ENCODE measurements around the gene EIF3F. TPM values are rescaled to one million over a fixed set of nuclear protein-coding genes. Genes with fewer than 3 reads are reported as not detected.

The EIF3F gene
- total and polyA plus RNA-seq, 9 of the 15 experiments (the other 6 are each of a cell fraction or from before 2014, with no cell fraction given), result 50.1 to 259 (median 135) TPM

DNA sequence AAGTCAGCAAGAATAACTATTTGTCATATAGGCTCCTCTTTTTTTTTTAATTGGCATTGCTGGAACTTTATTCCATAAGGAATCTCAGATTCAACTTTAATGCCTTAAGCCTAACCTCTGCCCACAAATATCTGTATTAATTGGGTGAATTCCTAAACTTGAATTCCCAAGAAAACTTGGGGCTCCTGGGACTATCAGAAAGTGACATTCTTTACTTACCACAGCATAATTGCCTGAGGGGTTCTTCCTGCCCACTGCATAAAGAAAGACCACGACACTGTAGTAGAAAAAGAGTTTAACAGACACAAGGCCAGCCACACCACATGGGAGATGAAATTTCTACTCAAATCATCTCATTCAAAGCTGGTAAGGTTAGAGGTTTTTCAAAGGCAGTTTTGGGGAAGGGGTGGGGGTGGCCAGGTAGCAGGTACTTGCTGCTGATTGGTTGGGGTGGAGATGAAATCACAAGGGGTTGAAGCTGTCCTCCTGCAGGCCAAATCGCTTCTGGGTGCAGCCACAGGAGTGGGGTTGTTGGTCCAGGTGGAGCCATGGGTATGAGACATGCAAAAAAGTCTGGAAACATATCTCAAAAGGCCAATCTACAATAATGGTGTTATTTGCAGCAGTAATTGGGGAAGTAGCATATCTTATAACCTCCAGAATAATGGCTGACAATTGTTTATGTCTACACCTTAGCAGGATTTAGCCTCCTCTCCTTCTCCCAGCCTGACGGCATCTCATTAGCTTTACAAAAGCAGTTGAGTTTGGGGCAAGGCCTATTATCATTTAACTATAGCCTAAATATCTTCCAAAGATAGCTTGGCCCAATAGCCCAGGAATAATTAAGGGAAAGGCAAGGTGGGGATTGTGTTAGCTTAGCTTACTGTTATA, 17.1 kb upstream of the EIF3F start:
- Histone ChIP-seq H3K9me1 (ENCODE audit: control insufficient read depth, insufficient read depth, low read length) (no peaks in the 10 kb centered on the region), H3K4me1 (replicated peaks in 1 of 2; ENCODE audit: control insufficient read depth in 2 of 2, insufficient read depth in 2 of 2, low read length in 2 of 2) (no peaks in the 10 kb centered on the region), H3K4me3 (no peak overlapping the region), H3K27ac (ENCODE audit: extremely low read depth, low read depth, low read length) (no peak overlapping the region), H3K79me2 (ENCODE audit: control insufficient read depth, insufficient read depth, low read length) (no peaks in the 10 kb centered on the region), H3K27me3 (ENCODE audit: control insufficient read depth in 2 of 2, insufficient read depth in 2 of 2, low read length in 2 of 2) (no peaks in the 10 kb centered on the region), H3K9me3 (replicated peaks; ENCODE audit: control insufficient read depth, insufficient read depth, low read depth, low read length) (no peaks in the 10 kb centered on the region), H3K36me3 (ENCODE audit: control insufficient read depth, insufficient read depth, low read length) (no peaks in the 10 kb centered on the region), H2AFZ (ENCODE audit: low read depth, low read length) (no peak overlapping the region), H3K9ac (ENCODE audit: insufficient read depth in 1 of 2, low read depth in 2 of 2, low read length in 2 of 2) (no peak overlapping the region), H3K4me2 (ENCODE audit: insufficient read depth, low read length) (no peak overlapping the region), H4K20me1 (replicated peaks; ENCODE audit: control insufficient read depth, insufficient read depth, low read length) (no peaks in the 10 kb centered on the region)
- ChIA-PET POLR2A (no interaction called here), CTCF (ENCODE audit: low intra/inter-chr PET ratio) (no interaction called here)
- intact Hi-C loops (cut with micrococcal nuclease), result no loop called here
- 0% methylated on average over 3 of the region's 3 CpGs for WGBS (ENCODE audit: insufficient coverage, low coverage, missing lambda C conversion rate)
- no peak for FAIRE-seq
- in situ Hi-C loops (cut with MboI), result no loop called here
- no peak for ATAC-seq
- TF ChIP-seq, protein P1, sequence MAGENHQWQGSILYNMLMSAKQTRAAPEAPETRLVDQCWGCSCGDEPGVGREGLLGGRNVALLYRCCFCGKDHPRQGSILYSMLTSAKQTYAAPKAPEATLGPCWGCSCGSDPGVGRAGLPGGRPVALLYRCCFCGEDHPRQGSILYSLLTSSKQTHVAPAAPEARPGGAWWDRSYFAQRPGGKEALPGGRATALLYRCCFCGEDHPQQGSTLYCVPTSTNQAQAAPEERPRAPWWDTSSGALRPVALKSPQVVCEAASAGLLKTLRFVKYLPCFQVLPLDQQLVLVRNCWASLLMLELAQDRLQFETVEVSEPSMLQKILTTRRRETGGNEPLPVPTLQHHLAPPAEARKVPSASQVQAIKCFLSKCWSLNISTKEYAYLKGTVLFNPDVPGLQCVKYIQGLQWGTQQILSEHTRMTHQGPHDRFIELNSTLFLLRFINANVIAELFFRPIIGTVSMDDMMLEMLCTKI (IDR thresholded peaks at IDR 0.05; ENCODE audit: partially characterized antibody), result no peak
- TF ChIP-seq LCOR (CRISPR knock-in tag; IDR thresholded peaks at IDR 0.05) (no peak), ATF7 (IDR thresholded peaks at IDR 0.05) (no peak), SP1 (CRISPR knock-in tag; IDR thresholded peaks at IDR 0.05) (no peak), KLF6 (CRISPR knock-in tag; IDR thresholded peaks at IDR 0.05; ENCODE audit: borderline replicate concordance) (no peak), BCOR (IDR thresholded peaks at IDR 0.05) (no peak), RBBP5 (IDR thresholded peaks at IDR 0.05; ENCODE audit: borderline replicate concordance, insufficient read depth, low read length, poor library complexity, severe bottlenecking) (no peak), MAZ (CRISPR knock-in tag; conservative IDR thresholded peaks at IDR 0.05 in 1 of 2, IDR thresholded peaks at IDR 0.05 in 1 of 2) (no peak)
- TF ChIP-seq, protein P2, sequence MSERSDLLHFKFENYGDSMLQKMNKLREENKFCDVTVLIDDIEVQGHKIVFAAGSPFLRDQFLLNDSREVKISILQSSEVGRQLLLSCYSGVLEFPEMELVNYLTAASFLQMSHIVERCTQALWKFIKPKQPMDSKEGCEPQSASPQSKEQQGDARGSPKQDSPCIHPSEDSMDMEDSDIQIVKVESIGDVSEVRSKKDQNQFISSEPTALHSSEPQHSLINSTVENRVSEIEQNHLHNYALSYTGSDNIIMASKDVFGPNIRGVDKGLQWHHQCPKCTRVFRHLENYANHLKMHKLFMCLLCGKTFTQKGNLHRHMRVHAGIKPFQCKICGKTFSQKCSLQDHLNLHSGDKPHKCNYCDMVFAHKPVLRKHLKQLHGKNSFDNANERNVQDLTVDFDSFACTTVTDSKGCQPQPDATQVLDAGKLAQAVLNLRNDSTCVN (CRISPR knock-in tag; IDR thresholded peaks at IDR 0.05), result no peak
- TF ChIP-seq, protein P3, sequence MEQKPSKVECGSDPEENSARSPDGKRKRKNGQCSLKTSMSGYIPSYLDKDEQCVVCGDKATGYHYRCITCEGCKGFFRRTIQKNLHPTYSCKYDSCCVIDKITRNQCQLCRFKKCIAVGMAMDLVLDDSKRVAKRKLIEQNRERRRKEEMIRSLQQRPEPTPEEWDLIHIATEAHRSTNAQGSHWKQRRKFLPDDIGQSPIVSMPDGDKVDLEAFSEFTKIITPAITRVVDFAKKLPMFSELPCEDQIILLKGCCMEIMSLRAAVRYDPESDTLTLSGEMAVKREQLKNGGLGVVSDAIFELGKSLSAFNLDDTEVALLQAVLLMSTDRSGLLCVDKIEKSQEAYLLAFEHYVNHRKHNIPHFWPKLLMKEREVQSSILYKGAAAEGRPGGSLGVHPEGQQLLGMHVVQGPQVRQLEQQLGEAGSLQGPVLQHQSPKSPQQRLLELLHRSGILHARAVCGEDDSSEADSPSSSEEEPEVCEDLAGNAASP (IDR thresholded peaks at IDR 0.05), result no peak
- TF ChIP-seq, protein P4, sequence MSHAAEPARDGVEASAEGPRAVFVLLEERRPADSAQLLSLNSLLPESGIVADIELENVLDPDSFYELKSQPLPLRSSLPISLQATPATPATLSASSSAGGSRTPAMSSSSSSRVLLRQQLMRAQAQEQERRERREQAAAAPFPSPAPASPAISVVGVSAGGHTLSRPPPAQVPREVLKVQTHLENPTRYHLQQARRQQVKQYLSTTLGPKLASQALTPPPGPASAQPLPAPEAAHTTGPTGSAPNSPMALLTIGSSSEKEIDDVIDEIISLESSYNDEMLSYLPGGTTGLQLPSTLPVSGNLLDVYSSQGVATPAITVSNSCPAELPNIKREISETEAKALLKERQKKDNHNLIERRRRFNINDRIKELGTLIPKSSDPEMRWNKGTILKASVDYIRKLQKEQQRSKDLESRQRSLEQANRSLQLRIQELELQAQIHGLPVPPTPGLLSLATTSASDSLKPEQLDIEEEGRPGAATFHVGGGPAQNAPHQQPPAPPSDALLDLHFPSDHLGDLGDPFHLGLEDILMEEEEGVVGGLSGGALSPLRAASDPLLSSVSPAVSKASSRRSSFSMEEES (CRISPR knock-in tag; IDR thresholded peaks at IDR 0.05), result no peak
- TF ChIP-seq, protein P5, sequence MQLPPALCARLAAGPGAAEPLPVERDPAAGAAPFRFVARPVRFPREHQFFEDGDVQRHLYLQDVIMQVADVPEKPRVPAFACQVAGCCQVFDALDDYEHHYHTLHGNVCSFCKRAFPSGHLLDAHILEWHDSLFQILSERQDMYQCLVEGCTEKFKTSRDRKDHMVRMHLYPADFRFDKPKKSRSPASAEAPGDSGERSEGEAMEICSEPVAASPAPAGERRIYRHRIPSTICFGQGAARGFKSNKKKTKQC (CRISPR knock-in tag; IDR thresholded peaks at IDR 0.05), result no peak
- no TSS peak for BruUV-seq (replicated peaks)
- no peak for DNase-seq (ENCODE audit: extremely low read depth in 1 of 4, low spot score in 3 of 4)

Data from K562 (cell line).